HS-27A (cell line): ENCODE results near the gene BRINP2.
"Not testable (repeated sequence)": the region's sequence is repeated elsewhere in the genome, so short reads cannot be mapped to it uniquely, and the experiment has no call there.

Experiments used
- DNase-seq: peaks from one replicate; pipeline ENCODE4 v3.0.0-alpha.2; 2012; ENCODE audit warnings: low read depth, missing footprints

The BRINP2 gene

GRCh38 chr1:177315761-177316160, 145.0 kb downstream of the BRINP2 start:
- no peak for DNase-seq

- not testable (repeated sequence) for DNase-seq
Observed at GRCh38 chr1:177321434-177321833, 150.7 kb downstream of the BRINP2 start.

- no peak for DNase-seq
Observed at GRCh38 chr1:177328251-177328650, 157.5 kb downstream of the BRINP2 start.

- no peak for DNase-seq
Observed at GRCh38 chr1:177329871-177330270, 159.1 kb downstream of the BRINP2 start.
